Measurements from ENCODE around the gene GRID2IP. TPM values are rescaled to one million over a fixed set of nuclear protein-coding genes. Genes with fewer than 3 reads are reported as not detected.

Gene GRID2IP
- total and polyA plus RNA-seq, 2 of the 8 experiments (the other 6 are each of a cell fraction or from before 2014, with no cell fraction given), result 0.80 to 1.3 TPM

DNA sequence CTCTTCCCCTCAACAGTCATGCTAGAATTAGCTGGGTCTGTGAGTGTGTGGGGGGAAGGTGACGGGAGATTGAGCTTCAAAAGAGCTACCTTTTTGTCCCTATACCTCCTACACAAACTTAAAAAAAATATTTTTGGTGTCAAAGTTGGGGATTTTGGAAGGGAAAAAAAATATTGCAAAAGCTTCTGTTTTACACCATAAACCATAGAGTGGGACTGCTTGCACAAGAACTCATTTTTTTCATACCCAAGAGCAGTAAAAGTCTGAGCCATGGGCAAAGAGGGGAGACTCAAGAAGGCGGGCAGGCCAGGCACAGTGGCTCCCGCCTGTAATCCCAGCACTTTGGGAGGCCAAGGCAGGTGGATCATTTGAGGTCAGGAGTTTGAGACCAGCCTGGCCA lies 16.6 kb upstream of the GRID2IP start:
- no peak overlapping the region for H3K4ac ChIP-seq (replicated peaks; ENCODE audit: insufficient read length, low read depth, low read length)
- H3K23ac ChIP-seq (ENCODE audit: insufficient read length), result no peak overlapping the region
- no peak overlapping the region for H2BK12ac ChIP-seq (ENCODE audit: low read depth, low read length)
- no peaks in the 10 kb centered on the region for H3K23me2 ChIP-seq (ENCODE audit: low read depth, low read length)
- no peaks in the 10 kb centered on the region for H3K4me1 ChIP-seq (replicated peaks in 1 of 4; ENCODE audit: control insufficient read depth in 3 of 4, insufficient read depth in 4 of 4, low read length in 3 of 4)
- ChIA-PET POLR2A (ENCODE audit: partially characterized antibody) (interaction anchor here (1.0 kb wide), 1 partner anchor 10 kb away, joined by 3 read pairs; no protein-coding TSS in a partner anchor), CTCF (ENCODE audit: partially characterized antibody) (interaction anchor here (0.8 to 2.3 kb wide), 4 partner anchors 8 to 32 kb away, joined by 3 to 8 read pairs (median 4); no protein-coding TSS in a partner anchor)
- no peaks in the 10 kb centered on the region for H3K36me3 ChIP-seq (ENCODE audit: control insufficient read depth in 2 of 4, insufficient read depth in 4 of 4, low read length in 3 of 4)
- TF ChIP-seq RFX5 (IDR thresholded peaks at IDR 0.05; ENCODE audit: borderline replicate concordance, low read depth, low read length), result no peak
- no peak overlapping the region for H2BK120ac ChIP-seq (replicated peaks; ENCODE audit: low read depth, low read length)
- no peaks in the 10 kb centered on the region for H4K20me1 ChIP-seq (replicated peaks in 1 of 2; ENCODE audit: control insufficient read depth in 1 of 2, insufficient read depth in 2 of 2, low read length in 2 of 2)
- H2BK5ac ChIP-seq (ENCODE audit: low read depth, low read length), result no peak overlapping the region
- H3K4me2 ChIP-seq (ENCODE audit: insufficient read depth in 1 of 2, low read depth in 2 of 2, low read length in 2 of 2), result no peak overlapping the region
- no peak overlapping the region for H3K14ac ChIP-seq (ENCODE audit: insufficient read length)
- H2BK15ac ChIP-seq (ENCODE audit: low read length), result no peak overlapping the region
- DNase-seq (ENCODE audit: low read depth in 1 of 2, low spot score in 2 of 2) (no peak), FAIRE-seq (no peak)
- no peaks in the 10 kb centered on the region; a peak in 1 of 7 replicates for H3K27me3 ChIP-seq (replicated peaks in 1 of 4; ENCODE audit: control insufficient read depth in 3 of 4, extremely low read depth in 1 of 4, insufficient read depth in 3 of 4, low read length in 3 of 4)
- H3K9ac ChIP-seq (replicated peaks in 1 of 4; ENCODE audit: extremely low read depth in 1 of 4, low read depth in 3 of 4, low read length in 3 of 4), result no peak overlapping the region
- no peak overlapping the region for H3K18ac ChIP-seq (ENCODE audit: extremely low read depth, low read length)
- H3K4me3 ChIP-seq (ENCODE audit: extremely low read depth in 1 of 4, insufficient read depth in 2 of 4, low read depth in 3 of 4, low read length in 4 of 4), result no peak overlapping the region
- H3K79me2 ChIP-seq (ENCODE audit: control insufficient read depth in 1 of 2, insufficient read depth in 2 of 2, low read length in 2 of 2), result no peaks in the 10 kb centered on the region
- no peak overlapping the region for H3K27ac ChIP-seq (ENCODE audit: low read depth, low read length)
- H2BK20ac ChIP-seq (ENCODE audit: low read length), result no peak overlapping the region
- H2AK5ac ChIP-seq (ENCODE audit: low read depth, low read length), result no peak overlapping the region
- H3K9me3 ChIP-seq (ENCODE audit: insufficient read depth in 2 of 2, low read depth in 1 of 2, low read length in 1 of 2), result no peaks in the 10 kb centered on the region
- H4K8ac ChIP-seq (ENCODE audit: extremely low read depth, insufficient read depth, low read length), result no peak overlapping the region
- H3K56ac ChIP-seq (replicated peaks; ENCODE audit: insufficient read length, low read depth, low read length), result no peak overlapping the region
- WGBS, 2 experiments (ENCODE audit: extremely low coverage in 1 of 2, insufficient coverage in 1 of 2, insufficient read length in 1 of 2, insufficient replicate concordance in 2 of 2, low coverage in 1 of 2, low lambda C conversion rate in 2 of 2, missing lambda C conversion rate in 1 of 2), result 88% methylated on average over 3 of the region's 3 CpGs; no CpG with 5 or more reads in 1 of the 2 experiments
- no peak overlapping the region for H4K5ac ChIP-seq (ENCODE audit: insufficient read length, low read depth, low read length)
- H2AFZ ChIP-seq (ENCODE audit: low read length), result no peak overlapping the region
- no peak overlapping the region for H4K91ac ChIP-seq (replicated peaks; ENCODE audit: insufficient read length, low read length)
- H3K79me1 ChIP-seq (ENCODE audit: low read depth, low read length), result no peaks in the 10 kb centered on the region
